ENCODE data around the gene GADD45GIP1.
A peak's percentile ranks its signal among the peaks of the same experiment; 100 is the strongest.
"Not testable (repeated sequence)": the region's sequence is repeated elsewhere in the genome, so short reads cannot be mapped to it uniquely, and the experiment has no call there.

The GADD45GIP1 gene

DNA sequence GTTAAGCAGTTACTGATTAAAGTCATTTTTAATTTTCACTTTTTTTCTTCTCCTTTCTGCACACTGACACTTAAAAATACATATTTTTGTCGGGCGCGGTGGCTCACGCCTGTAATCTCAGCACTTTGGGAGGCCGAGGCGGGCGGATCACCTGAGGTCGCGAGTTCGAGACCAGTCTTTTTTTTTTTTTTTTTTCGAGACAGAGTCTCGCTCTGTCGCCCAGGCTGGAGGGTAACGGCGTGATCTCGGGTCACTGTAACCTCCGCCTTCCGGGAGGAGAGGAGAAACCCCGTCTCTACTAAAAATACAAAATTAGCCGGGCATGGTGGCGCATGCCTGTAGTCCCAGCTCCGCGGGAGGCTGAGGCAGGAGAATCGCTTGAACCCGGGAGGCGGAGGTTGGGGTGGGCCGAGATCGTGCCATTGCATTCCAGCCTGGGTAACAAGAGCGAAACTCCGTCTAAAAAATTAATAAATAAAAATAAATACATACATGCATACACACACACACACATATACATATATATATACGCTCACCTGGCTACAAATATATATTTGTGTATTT, 448 bp upstream of the GADD45GIP1 start:
- not testable (repeated sequence) for DNase-seq

DNA sequence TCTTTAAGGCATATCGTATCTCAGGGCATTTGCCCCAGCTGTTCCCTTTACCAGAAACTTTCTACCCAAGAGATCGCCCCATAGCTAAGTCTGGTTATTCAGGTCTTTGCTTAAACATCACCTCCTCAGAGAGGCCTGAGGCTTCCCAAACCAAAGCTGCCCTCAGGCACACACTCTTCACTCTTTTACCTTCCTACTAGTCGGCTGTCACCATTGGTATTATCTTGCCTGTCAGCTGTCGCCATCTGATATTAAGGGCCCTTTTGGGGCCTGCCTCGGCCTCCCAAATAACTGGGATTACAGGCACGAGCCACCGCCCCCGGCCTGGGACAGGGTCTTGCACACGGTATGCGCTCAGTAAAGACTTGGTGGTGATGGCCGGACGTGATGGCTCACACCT, 1.0 kb downstream of the GADD45GIP1 start:
- no peak for DNase-seq

- not testable (repeated sequence) for DNase-seq
Observed at GRCh38 chr19:12955575-12955974, 1.4 kb downstream of the GADD45GIP1 start.

GRCh38 chr19:12954612-12954962, 2.4 kb downstream of the GADD45GIP1 start:
- no peak for DNase-seq

GRCh38 chr19:12953799-12954611, 3.0 kb downstream of the GADD45GIP1 start:
- DNase-seq = peak; percentile 48

DNA sequence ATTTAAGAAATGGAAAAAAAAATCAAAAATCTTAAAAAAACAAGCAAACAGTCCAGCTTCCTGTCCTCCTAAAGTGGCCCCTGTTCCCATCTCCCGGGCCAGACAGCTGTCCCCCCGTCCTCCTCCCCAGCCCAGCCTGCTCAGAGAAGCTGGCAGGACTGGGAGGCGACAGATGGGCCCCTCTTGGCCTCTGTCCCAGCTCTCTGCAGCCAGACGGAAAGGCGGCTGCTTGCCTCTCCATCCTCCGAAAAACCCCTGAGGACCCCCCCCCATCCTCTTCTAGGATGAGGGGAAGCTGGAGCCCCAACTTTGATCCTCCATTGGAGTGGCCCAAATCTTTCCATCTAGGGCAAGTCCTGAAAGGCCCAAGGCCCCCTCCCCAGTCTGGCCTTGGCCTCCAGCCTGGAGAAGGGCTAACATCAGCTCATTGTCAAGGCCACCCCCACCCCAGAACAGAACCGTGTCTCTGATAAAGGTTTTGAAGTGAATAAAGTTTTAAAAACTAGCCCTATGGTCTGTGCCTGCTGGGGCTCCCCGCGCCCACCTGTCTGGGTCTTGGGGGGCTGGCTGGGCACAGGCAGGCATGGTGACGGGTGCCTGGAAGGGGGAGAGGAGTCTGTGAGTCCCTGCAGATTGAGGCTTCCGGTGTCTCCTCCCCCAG, 3.8 kb downstream of the GADD45GIP1 start:
- peak; percentile 75 for DNase-seq

DNA sequence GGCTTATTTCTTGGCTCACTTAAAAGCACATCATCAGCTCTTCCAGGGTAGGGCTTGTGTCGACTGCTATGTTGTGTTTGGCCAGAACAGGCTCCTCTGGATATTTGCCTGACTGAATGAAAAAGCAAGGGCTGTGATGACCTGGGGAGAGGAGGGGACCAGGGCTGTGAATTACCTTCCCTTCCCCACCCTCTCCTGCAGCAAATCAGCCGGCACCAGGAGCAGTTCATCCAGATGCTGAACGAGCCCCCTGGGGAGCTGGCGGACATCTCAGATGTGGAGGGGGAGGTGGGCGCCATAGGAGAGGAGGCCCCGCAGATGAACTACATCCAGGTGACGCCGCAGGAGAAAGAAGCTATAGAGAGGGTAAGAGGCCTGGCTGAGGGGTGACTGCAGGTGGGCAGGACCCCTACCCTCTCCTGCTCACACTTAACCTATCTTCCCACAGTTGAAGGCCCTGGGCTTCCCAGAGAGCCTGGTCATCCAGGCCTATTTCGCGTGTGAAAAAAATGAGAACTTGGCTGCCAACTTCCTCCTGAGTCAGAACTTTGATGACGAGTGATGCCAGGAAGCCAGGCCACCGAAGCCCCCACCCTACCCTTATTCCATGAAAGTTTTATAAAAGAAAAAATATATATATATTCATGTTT, 4.4 kb downstream of the GADD45GIP1 start:
- DNase-seq = peak; percentile 73

DNA sequence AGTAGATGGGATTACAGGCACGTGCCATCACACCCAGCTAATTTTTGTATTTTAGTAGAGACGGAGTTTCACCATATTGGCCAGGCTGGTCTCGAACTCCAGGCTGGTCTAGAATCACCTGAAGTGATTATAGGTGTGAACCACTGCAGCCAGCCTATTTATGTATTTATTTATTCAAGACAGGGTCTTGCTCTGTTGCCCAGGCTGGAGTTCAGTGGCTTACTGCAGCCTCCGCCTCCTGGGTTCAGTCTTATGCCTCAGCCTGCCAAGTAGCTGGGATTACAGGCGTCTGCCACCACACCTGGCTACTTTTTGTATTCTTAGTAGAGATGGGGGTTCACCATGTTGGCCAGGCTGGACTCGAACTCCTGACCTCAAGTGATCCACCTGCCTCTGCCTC, 5.0 kb downstream of the GADD45GIP1 start:
- DNase-seq = not testable (repeated sequence)

DNA sequence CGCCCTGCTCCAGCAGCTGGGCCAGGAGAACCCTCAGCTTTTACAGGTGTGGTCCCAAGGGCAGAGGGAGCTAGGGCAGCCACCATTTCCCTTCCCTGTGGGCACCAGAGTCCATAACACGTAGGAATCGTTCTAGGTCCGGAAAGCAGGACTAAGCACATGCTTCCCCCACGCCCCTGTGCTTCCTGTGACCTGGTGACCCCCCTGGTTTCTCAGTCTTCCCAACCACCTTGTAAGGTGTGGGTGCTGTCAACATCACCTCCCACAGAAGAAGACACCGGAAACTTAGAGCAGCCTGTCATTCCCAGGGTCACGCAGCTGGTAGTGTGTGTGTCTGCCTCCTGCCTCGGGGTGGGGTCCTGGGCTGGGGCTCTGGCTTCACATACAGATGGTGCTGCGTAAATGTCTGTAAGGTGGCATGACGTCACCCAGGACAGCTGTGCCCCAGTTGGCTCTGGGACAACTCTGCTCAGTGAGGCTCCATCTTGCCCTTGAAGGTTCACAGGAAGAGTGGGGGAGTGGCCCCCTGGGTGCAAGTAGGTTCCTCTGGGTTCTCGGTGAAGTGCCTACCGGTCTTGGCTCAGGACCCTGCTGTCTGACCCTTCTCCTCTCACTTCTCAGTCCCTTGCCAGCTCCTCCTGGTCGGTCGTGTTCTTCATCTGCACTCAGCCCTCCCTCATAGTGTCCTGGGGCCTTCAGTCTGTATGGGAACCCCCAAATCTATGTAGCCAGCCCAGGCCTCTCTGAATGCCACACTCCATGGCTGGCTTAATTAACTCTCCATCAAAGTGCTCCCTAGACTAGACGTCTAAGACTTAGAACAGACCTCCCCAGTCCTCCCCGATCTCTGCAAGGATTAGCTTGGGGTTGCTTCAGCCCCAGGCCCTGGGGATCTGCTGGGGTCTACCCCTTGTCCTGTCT, 7.4 kb downstream of the GADD45GIP1 start:
- DNase-seq = no peak

DNA sequence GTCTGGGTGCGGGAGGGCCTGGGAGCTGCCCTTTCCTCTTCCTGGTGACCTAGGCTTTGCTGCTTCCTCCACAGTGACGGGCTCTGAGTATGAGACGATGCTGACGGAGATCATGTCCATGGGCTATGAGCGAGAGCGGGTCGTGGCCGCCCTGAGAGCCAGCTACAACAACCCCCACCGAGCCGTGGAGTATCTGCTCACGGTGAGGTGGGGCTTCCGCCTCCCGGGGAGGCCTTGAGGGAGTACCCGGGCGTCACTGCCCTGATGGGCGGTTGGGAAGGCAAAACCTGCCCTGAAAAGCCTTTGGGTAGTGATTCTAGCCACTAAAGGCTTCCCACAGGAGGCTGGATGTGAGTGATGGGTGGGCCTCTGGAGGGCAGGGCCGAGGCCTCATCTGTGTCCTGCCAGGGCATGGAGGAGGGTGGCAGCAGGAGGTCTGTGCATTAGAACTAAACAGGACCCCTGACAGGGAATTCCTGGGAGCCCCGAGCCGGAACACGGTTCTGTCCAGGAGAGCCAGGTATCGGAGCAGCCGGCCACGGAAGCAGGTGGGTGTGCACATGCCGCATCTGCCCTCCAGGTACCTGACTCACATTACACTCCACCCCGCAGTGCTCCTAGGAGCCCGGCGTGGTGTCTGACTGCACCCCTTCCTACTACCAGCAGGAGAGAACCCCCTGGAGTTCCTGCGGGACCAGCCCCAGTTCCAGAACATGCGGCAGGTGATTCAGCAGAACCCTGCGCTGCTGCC, 8.2 kb downstream of the GADD45GIP1 start:
- DNase-seq = no peak

DNA sequence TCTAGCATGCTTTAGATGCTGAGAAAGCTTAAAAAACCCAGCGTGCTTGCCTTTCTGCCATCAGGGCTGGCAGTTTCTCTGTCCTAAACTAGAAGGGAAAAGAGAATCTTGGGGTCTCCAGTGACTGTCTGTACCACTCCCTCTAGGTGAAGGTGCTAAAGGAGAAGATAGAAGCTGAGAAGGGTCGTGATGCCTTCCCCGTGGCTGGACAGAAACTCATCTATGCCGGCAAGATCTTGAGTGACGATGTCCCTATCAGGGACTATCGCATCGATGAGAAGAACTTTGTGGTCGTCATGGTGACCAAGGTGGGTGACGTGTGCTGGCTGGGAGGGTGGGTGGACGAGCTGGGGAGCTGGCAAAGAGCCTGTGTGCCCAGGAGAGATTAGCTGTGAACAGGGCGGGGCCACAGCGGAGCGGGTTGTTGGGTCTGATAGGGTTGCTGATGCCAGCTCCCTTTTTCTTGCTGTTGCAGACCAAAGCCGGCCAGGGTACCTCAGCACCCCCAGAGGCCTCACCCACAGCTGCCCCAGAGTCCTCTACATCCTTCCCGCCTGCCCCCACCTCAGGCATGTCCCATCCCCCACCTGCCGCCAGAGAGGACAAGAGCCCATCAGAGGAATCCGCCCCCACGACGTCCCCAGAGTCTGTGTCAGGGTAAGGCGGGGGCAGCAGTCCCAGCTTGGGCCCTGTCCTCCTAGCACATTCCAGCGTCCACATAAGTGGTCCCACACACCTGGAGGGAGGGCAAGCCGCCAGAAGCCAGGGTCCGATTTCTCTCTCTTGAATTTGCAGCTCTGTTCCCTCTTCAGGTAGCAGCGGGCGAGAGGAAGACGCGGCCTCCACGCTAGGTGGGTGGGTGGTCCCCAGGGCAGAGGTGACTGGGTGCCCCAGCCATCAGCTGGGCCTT, 9.1 kb downstream of the GADD45GIP1 start:
- DNase-seq = no peak

DNA sequence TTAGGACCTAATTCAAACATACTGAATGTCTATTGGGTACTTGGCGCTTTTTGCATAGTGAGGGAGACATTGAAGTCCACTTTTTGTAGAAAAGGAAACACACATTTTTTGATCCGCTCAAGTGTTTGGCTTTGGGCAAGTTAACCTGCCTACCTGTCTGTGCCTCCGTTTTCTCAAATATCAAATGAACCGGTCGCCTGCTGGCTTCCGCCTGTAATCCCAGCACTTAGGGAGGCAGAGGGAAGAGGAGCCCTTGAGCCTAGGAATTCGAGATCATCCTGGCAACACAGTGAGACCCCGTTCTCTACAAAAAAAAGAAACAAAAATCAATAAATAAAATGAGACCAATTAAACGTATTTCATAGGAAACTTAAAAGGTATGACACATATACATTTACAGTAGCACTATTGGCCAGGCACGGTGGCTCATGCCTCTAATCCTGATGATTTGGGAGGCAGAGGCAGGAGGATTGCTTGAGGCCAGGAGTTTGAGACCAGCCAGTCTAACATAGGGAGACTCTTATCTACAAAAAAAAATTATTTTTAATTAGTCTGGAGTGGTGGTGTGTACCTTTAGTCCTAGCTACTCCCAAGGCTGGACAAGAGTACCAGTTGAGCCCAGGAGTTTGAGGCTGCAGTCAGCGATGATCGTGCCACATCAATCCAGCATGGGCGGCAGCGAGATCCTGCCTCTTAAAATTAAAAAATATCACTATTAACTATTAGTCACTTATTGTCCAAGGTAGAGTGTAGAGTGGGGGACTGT, 10.1 kb downstream of the GADD45GIP1 start:
- no peak for DNase-seq

DNA sequence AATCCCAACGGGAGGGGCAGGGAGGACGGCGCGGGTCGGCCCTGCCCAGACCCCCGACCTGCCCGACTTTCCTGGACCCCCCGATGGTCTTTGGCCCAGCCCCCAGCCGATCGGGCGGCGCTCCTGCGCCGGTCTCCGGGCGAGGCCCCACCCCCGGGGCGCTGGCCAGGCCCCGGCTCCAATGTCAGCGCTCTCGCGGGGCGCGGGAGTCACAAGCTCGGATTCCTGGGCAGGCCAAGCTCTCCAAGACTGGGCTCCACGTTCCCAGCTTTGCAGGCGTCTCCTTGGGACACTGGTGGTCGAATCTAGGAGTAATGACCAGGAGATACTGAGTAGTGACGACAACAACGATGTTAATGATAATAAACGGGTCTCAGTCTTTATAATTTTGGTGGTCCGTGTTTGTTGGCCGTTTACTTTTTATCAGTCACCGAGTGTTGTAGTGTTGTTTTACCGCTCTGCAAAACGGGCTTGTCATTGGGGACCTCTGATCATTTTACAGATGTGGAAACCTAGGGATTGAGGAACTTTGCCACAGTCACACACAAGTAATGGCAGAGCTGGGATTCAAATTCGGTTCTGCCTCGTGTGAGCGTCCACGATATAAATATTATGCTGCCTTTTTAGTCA, 10.8 kb downstream of the GADD45GIP1 start:
- DNase-seq = peak; percentile 38

- peak; percentile 93 for DNase-seq
Observed at GRCh38 chr19:12945479-12946091, 11.4 kb downstream of the GADD45GIP1 start, which contains the start of gene RAD23A. Gene RAD23A (plus strand): TSS chr19:12945862. CDS start chr19:12945949, 87 bp downstream.

DNA sequence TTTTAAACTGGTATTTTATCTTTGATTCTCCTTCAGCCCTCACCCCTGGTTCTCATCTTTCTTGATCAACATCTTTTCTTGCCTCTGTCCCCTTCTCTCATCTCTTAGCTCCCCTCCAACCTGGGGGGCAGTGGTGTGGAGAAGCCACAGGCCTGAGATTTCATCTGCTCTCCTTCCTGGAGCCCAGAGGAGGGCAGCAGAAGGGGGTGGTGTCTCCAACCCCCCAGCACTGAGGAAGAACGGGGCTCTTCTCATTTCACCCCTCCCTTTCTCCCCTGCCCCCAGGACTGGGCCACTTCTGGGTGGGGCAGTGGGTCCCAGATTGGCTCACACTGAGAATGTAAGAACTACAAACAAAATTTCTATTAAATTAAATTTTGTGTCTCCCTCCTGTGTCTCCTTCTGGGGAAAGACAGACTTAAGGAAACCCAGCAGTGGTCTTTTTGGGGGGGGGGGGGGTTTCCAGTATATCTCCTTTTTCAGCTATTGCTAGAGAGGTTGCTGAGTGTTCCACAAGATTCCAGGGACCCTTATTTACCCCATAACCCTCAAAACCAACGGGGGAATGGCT, 12.8 kb downstream of the GADD45GIP1 start:
- DNase-seq = no peak

- DNase-seq = no peak
Observed at GRCh38 chr19:12943437-12944044, 13.5 kb downstream of the GADD45GIP1 start.

DNA sequence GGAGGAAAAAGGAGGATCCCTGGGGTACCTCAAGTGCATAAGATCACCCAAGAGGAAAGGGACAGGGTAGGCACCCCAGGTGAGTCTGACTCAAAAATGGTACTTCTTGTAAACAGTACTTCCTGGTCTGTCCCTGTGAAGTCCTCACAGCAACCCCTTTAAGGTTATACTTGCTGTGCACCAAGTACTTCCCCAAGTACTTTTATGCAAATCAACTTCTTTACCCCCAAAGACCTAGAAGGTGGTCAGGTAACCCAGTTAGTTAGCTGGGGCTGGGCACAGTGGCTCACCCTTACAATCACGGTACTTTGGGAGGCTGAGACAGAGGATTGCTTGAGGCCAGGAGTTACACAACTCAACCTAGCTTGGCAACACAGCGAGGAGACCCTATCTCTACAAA, 16.1 kb downstream of the GADD45GIP1 start:
- no peak for DNase-seq

- no peak for DNase-seq
Observed at GRCh38 chr19:12939975-12940423, 17.0 kb downstream of the GADD45GIP1 start.

Measured in NCI-H1092 treated with DMSO at 0.1 percent for 48 hours (cell line).